Stomach (tissue), 9 donors: Measurements from ENCODE around the gene ZNF526. TPM values are rescaled to one million over a fixed set of nuclear protein-coding genes. Genes with fewer than 3 reads are reported as not detected.
A peak's percentile ranks its signal among the peaks of the same experiment; 100 is the strongest.

Source experiments
- DNase-seq, 2 donors: peaks; one replicate each; pipeline versions ENCODE4 v3.0.0 to v3.0.0-alpha.2; 2013 to 2019
- H3K27ac ChIP-seq, 5 donors: fragments of 200-600 bp in 4 of 5; sonication (generic) in 4 of 5; one replicate each; pipeline ENCODE4 v1.5.1; 2013 to 2019; ENCODE audit warnings: mild to moderate bottlenecking in 1 of 5, moderate library complexity in 1 of 5
- H3K27me3 ChIP-seq, 3 donors: fragments of 200-600 bp; sonication (generic); one replicate each; pipeline ENCODE4 v1.5.1; 2017 to 2019; ENCODE audit warnings: mixed run types in 1 of 3
- H3K36me3 ChIP-seq, 4 donors: fragments of 200-600 bp; sonication (generic); 1 replicate in 3 of 4; 2 replicates in 1 of 4; pipeline ENCODE4 v1.5.1; 2016 to 2019
- H3K4me1 ChIP-seq, 4 donors: fragments of 200-600 bp; sonication (generic); one replicate each; pipeline ENCODE4 v1.5.1; 2016 to 2019
- H3K4me3 ChIP-seq, 4 donors: fragments of 200-600 bp; sonication (generic) in 3 of 4; one replicate each; pipeline ENCODE4 v1.5.1; 2016 to 2019; ENCODE audit warnings: mild to moderate bottlenecking in 1 of 4
- H3K9me3 ChIP-seq, 4 donors: fragments of 200-600 bp; sonication (generic); one replicate each; pipeline ENCODE4 v1.5.1; 2016 to 2019
- EP300 ChIP-seq: sonication (generic); formaldehyde crosslinking; IDR thresholded peaks from one replicate; pipeline ENCODE4 v1.6.1; 2017; ENCODE audit warnings: antibody characterized with exemption
- POLR2A ChIP-seq, 4 donors: fragments of 450-650 bp; IDR thresholded peaks; one replicate each; pipeline ENCODE4 v1.6.1; 2016; ENCODE audit warnings: antibody characterized with exemption in 4 of 4, control low read depth in 2 of 4, mild to moderate bottlenecking in 1 of 4, moderate library complexity in 1 of 4
- POLR2AphosphoS5 ChIP-seq, 3 donors: sonication (generic); formaldehyde crosslinking; IDR thresholded peaks; one replicate each; pipeline ENCODE4 v1.6.1; 2016; ENCODE audit warnings: antibody characterized with exemption in 3 of 3
- WGBS, 5 donors: extraction: QIAGEN DNeasy Blood & Tissue Kit in 3 of 5; methylation state at CpG; one replicate each; pipeline versions ENCODE4 v1.1.5 to v1.1.7; 2013 to 2018; 5-methylcytosine and 5-hydroxymethylcytosine counted together
- intact Hi-C: fragments of 100-400 bp; cut with DNase I; formaldehyde crosslinking; loops from one replicate; pipeline ENCODE4 v1.15.1; 2023; ENCODE audit warnings: low total_unique reads
- polyA plus RNA-seq, 3 donors: library from polyadenylated mRNA; stranded (reverse); fragments of 200-250 nt; gene quantifications; one replicate each; pipeline ENCODE4 v1.2.3, GENCODE V29; 2013
- total RNA-seq, 5 donors: library from RNA; depleted of rRNA; stranded (reverse); fragments of >200 nt; gene quantifications; one replicate each; pipeline versions ENCODE4 v1.1.0 to v1.2.3, GENCODE V29; 2014 to 2016
- TF ChIP-seq, protein P1 (sequence below), 7 experiments: fragments of 450-650 bp in 4 of 7; fragments of 200-600 bp in 3 of 7; sonication (generic) in 3 of 7; IDR thresholded peaks; one replicate each; pipeline ENCODE4 v1.5.1; 2016 to 2019; ENCODE audit warnings: antibody characterized with exemption in 7 of 7, control low read depth in 2 of 7, mild to moderate bottlenecking in 1 of 7
- donor health status: healthy with polysubstance abuse.
- donor health status: Bipolar disorder and iron deficiency.
- donor health status: healthy.

ZNF526 gene
- total and polyA plus RNA-seq, 8 donors = 2.4 to 12.0 (median 4.8) TPM

GRCh38 chr19:42217520-42218437 lies 2.3 kb upstream of the ZNF526 start, which contains the start of gene DEDD2:
TSS of gene DEDD2 (minus strand) at chr19:42217677. CDS start at chr19:42217007, 670 bp downstream.
- Histone ChIP-seq H3K4me3 (peak within 1 kb of the TSS; percentile 71 to 94 (median 84)), H3K9me3 (no peaks in the 10 kb centered on the region), H3K27ac (peak within 1 kb of the TSS; percentile 89 to 98 (median 94)), H3K4me1 (peaks cover 40 to 87% (median 68%) of the 10 kb centered on the region in 4 donors), H3K36me3 (peaks cover 11 to 28% (median 26%) of the 10 kb centered on the region in 4 donors), H3K27me3 (no peaks in the 10 kb centered on the region)
- TF ChIP-seq POLR2A (IDR thresholded peaks at IDR 0.05) (peak in 2 of 4 donors; percentile 78 to 82), EP300 (no peak), POLR2AphosphoS5 (IDR thresholded peaks at IDR 0.05) (peak; percentile 95 to 96 (median 95))
- TF ChIP-seq, protein P1, sequence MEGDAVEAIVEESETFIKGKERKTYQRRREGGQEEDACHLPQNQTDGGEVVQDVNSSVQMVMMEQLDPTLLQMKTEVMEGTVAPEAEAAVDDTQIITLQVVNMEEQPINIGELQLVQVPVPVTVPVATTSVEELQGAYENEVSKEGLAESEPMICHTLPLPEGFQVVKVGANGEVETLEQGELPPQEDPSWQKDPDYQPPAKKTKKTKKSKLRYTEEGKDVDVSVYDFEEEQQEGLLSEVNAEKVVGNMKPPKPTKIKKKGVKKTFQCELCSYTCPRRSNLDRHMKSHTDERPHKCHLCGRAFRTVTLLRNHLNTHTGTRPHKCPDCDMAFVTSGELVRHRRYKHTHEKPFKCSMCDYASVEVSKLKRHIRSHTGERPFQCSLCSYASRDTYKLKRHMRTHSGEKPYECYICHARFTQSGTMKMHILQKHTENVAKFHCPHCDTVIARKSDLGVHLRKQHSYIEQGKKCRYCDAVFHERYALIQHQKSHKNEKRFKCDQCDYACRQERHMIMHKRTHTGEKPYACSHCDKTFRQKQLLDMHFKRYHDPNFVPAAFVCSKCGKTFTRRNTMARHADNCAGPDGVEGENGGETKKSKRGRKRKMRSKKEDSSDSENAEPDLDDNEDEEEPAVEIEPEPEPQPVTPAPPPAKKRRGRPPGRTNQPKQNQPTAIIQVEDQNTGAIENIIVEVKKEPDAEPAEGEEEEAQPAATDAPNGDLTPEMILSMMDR (IDR thresholded peaks at IDR 0.05) = peak in 1 of 7 experiments; percentile 25
- WGBS, 5 donors = 17 to 18% (median 17%) methylated on average over 53 to 57 of the region's 57 CpGs
- peak; percentile 99 for DNase-seq
- intact Hi-C loops = no loop called here

DNA sequence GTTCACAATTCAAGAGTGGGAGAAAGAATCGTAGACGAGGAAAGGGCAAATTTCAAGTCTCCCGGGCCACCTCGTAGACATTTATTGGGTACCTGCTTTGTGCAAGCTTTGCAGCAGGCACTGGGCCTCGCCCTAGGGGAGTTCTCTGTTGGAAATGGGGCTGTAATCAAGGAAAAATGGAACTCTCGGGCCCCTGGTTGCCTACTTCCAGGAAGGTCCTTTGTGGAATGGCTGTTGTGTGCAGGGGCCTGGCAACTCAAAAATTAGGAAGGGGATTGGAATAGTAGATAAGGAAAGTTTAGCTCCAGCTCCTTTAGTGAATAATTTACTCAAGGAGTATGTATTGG lies 612 bp downstream of the ZNF526 start:
- TF ChIP-seq POLR2A (IDR thresholded peaks at IDR 0.05) (no peak), POLR2AphosphoS5 (IDR thresholded peaks at IDR 0.05) (no peak), EP300 (no peak)
- TF ChIP-seq, protein P1 (IDR thresholded peaks at IDR 0.05) = no peak
- H3K27ac ChIP-seq = peak overlapping the region in 4 of 5 donors; percentile 89 to 98 (median 94)
- DNase-seq = no peak
- WGBS, 5 donors = 1 to 4% (median 2%) methylated on average over 6 of the region's 6 CpGs
- intact Hi-C loops = no loop called here
- H3K4me1 ChIP-seq = peaks cover 38 to 58% (median 52%) of the 10 kb centered on the region in 4 donors
- H3K27me3 ChIP-seq = no peaks in the 10 kb centered on the region
- peak overlapping the region; percentile 72 to 86 (median 84) for H3K4me3 ChIP-seq
- H3K36me3 ChIP-seq = peaks cover 13 to 25% (median 22%) of the 10 kb centered on the region in 4 donors
- H3K9me3 ChIP-seq = no peaks in the 10 kb centered on the region

DNA sequence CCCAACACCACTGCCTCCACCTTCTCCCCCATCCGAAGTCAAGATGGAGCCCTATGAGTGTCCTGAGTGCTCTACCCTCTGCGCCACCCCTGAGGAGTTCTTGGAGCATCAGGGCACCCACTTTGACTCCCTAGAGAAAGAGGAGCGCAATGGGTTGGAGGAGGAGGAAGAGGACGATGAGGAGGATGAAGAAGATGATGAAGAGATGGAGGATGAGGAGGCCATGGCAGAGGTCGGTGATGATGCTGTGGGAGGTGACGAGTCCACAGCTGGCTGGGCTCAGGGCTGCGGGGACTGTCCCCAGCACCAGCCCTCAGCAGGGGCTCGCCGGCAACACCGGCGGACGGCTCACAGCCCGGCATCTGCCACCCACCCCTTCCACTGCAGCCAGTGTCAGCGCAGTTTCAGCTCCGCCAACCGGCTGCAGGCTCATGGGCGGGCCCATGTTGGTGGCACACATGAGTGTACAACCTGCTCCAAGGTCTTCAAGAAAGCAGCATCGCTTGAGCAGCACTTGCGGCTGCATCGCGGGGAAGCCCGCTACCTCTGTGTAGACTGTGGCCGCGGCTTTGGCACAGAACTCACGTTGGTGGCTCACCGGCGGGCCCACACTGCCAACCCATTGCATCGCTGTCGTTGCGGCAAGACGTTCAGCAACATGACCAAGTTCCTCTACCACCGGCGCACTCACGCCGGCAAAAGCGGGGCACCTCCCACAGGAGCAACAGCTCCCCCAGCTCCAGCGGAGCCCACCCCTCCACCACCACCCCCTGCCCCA lies 5.0 kb downstream of the ZNF526 start:
- 94 to 96% (median 95%) methylated on average over 34 to 37 of the region's 37 CpGs for WGBS, 5 donors
- DNase-seq = no peak
- intact Hi-C loops = no loop called here

More for the DNA sequence above, 5.0 kb downstream of the ZNF526 start:
- Histone ChIP-seq H3K36me3 (peaks cover 31 to 68% (median 66%) of the 10 kb centered on the region in 4 donors), H3K4me1 (peaks cover 14 to 33% (median 25%) of the 10 kb centered on the region in 4 donors), H3K4me3 (no peak overlapping the region), H3K9me3 (no peaks in the 10 kb centered on the region), H3K27me3 (no peaks in the 10 kb centered on the region), H3K27ac (no peak overlapping the region)
- TF ChIP-seq, protein P1 (IDR thresholded peaks at IDR 0.05) = no peak
- no peak for TF ChIP-seq POLR2AphosphoS5 (IDR thresholded peaks at IDR 0.05)
